Measurements from ENCODE around the gene ZNF385D. TPM values are rescaled to one million over a fixed set of nuclear protein-coding genes. Genes with fewer than 3 reads are reported as not detected.

ZNF385D gene
- total and polyA plus RNA-seq, 4 donors = 0.08 to 0.50 (median 0.09) TPM

DNA sequence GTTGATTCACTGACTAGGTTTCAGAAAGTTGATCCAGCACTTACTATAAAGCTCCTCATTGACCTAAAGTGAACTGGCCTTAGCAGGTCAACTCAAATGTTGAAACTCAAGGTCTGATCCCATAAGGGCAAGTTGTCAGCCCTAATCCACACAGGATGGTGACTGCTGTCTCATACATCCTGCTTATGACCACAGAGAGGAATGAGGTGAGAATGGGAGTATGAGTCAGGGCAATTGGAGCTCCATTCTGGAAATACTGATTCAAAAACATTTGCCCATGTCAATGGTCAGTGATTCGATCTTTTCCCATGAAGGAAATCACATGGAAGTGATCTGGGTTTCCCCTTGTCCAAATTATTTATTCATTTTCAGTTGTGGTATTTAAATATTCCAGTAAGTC, 78.7 kb downstream of the ZNF385D start:
- no peak for DNase-seq (ENCODE audit: low spot score)
- no peak overlapping the region for H3K27ac ChIP-seq (ENCODE audit: low read depth in 1 of 2, low read length in 2 of 2)
- no peaks in the 10 kb centered on the region for H3K4me1 ChIP-seq (ENCODE audit: control insufficient read depth in 4 of 4, insufficient read depth in 4 of 4, low read length in 3 of 4)
- 70% methylated on average over 1 of the region's 1 CpG for WGBS
- H3K27me3 ChIP-seq (ENCODE audit: control insufficient read depth in 4 of 4, insufficient read depth in 4 of 4, low read length in 3 of 4) = no peaks in the 10 kb centered on the region
- no peak overlapping the region for H3K9ac ChIP-seq (ENCODE audit: low read depth in 1 of 2, low read length in 2 of 2)
- H3K9me3 ChIP-seq (ENCODE audit: control insufficient read depth in 4 of 4, low read length in 3 of 4) = no peaks in the 10 kb centered on the region
- no peak overlapping the region for H3K4me3 ChIP-seq (ENCODE audit: low read depth in 1 of 3, low read length in 3 of 3)
- H3K36me3 ChIP-seq (ENCODE audit: control insufficient read depth in 4 of 4, insufficient read depth in 3 of 4, low read depth in 1 of 4, low read length in 3 of 4) = no peaks in the 10 kb centered on the region
- TF ChIP-seq FOXA1 (IDR thresholded peaks at IDR 0.05) (no peak), GABPA (IDR thresholded peaks at IDR 0.05 in 1 of 2, conservative IDR thresholded peaks at IDR 0.05 in 1 of 2) (no peak), TAF1 (conservative IDR thresholded peaks at IDR 0.05) (no peak), YY1 (IDR thresholded peaks at IDR 0.05) (no peak), EGR1 (IDR thresholded peaks at IDR 0.05; ENCODE audit: low read depth in 2 of 2) (no peak), FOXA2 (IDR thresholded peaks at IDR 0.05) (no peak), HNF4A (conservative IDR thresholded peaks at IDR 0.05) (no peak), HNF4G (IDR thresholded peaks at IDR 0.05) (no peak)
- TF ChIP-seq, protein P1, sequence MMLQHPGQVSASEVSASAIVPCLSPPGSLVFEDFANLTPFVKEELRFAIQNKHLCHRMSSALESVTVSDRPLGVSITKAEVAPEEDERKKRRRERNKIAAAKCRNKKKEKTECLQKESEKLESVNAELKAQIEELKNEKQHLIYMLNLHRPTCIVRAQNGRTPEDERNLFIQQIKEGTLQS (IDR thresholded peaks at IDR 0.05) = no peak
- TF ChIP-seq, protein P2, sequence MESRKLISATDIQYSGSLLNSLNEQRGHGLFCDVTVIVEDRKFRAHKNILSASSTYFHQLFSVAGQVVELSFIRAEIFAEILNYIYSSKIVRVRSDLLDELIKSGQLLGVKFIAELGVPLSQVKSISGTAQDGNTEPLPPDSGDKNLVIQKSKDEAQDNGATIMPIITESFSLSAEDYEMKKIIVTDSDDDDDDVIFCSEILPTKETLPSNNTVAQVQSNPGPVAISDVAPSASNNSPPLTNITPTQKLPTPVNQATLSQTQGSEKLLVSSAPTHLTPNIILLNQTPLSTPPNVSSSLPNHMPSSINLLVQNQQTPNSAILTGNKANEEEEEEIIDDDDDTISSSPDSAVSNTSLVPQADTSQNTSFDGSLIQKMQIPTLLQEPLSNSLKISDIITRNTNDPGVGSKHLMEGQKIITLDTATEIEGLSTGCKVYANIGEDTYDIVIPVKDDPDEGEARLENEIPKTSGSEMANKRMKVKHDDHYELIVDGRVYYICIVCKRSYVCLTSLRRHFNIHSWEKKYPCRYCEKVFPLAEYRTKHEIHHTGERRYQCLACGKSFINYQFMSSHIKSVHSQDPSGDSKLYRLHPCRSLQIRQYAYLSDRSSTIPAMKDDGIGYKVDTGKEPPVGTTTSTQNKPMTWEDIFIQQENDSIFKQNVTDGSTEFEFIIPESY (IDR thresholded peaks at IDR 0.05) = no peak
- TF ChIP-seq, protein P3, sequence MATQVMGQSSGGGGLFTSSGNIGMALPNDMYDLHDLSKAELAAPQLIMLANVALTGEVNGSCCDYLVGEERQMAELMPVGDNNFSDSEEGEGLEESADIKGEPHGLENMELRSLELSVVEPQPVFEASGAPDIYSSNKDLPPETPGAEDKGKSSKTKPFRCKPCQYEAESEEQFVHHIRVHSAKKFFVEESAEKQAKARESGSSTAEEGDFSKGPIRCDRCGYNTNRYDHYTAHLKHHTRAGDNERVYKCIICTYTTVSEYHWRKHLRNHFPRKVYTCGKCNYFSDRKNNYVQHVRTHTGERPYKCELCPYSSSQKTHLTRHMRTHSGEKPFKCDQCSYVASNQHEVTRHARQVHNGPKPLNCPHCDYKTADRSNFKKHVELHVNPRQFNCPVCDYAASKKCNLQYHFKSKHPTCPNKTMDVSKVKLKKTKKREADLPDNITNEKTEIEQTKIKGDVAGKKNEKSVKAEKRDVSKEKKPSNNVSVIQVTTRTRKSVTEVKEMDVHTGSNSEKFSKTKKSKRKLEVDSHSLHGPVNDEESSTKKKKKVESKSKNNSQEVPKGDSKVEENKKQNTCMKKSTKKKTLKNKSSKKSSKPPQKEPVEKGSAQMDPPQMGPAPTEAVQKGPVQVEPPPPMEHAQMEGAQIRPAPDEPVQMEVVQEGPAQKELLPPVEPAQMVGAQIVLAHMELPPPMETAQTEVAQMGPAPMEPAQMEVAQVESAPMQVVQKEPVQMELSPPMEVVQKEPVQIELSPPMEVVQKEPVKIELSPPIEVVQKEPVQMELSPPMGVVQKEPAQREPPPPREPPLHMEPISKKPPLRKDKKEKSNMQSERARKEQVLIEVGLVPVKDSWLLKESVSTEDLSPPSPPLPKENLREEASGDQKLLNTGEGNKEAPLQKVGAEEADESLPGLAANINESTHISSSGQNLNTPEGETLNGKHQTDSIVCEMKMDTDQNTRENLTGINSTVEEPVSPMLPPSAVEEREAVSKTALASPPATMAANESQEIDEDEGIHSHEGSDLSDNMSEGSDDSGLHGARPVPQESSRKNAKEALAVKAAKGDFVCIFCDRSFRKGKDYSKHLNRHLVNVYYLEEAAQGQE (IDR thresholded peaks at IDR 0.05) = no peak
- TF ChIP-seq, protein P4, sequence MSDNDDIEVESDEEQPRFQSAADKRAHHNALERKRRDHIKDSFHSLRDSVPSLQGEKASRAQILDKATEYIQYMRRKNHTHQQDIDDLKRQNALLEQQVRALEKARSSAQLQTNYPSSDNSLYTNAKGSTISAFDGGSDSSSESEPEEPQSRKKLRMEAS (IDR thresholded peaks at IDR 0.05) = no peak

DNA sequence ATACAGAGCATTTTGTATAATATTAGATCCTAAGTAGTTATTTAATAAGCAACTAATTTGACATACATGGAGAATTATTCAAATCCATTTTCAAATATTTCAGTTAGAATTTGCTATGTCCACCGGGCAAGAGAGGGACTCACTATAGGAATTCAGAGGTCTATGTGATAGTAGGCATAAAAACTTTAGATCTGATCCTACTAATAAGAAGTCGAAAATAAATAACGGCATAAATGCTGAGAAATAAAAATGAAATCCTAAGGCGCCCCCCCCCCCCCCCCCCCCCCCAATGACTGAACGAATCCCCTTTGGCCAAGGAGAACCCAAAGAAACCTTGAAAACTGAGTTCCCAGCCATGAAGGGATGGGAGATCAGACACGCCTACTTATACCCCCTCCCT, 80.6 kb downstream of the ZNF385D start:
- Histone ChIP-seq H3K27ac (ENCODE audit: low read depth in 1 of 2, low read length in 2 of 2) (no peak overlapping the region), H3K9ac (ENCODE audit: low read depth in 1 of 2, low read length in 2 of 2) (no peak overlapping the region), H3K36me3 (ENCODE audit: control insufficient read depth in 4 of 4, insufficient read depth in 3 of 4, low read depth in 1 of 4, low read length in 3 of 4) (no peaks in the 10 kb centered on the region), H3K9me3 (ENCODE audit: control insufficient read depth in 4 of 4, low read length in 3 of 4) (no peaks in the 10 kb centered on the region), H3K4me1 (ENCODE audit: control insufficient read depth in 4 of 4, insufficient read depth in 4 of 4, low read length in 3 of 4) (no peaks in the 10 kb centered on the region), H3K27me3 (ENCODE audit: control insufficient read depth in 4 of 4, insufficient read depth in 4 of 4, low read length in 3 of 4) (no peaks in the 10 kb centered on the region), H3K4me3 (ENCODE audit: low read depth in 1 of 3, low read length in 3 of 3) (no peak overlapping the region)
- TF ChIP-seq RXRA (IDR thresholded peaks at IDR 0.05) (no peak), GABPA (IDR thresholded peaks at IDR 0.05 in 1 of 2, conservative IDR thresholded peaks at IDR 0.05 in 1 of 2) (no peak), HNF4A (conservative IDR thresholded peaks at IDR 0.05) (no peak), HNF4G (IDR thresholded peaks at IDR 0.05) (no peak), NR2F2 (IDR thresholded peaks at IDR 0.05) (no peak), EGR1 (IDR thresholded peaks at IDR 0.05; ENCODE audit: low read depth in 2 of 2) (no peak), JUND (IDR thresholded peaks at IDR 0.05) (no peak), YY1 (IDR thresholded peaks at IDR 0.05) (no peak), RAD21 (IDR thresholded peaks at IDR 0.05) (no peak), TAF1 (conservative IDR thresholded peaks at IDR 0.05) (no peak), FOXA2 (IDR thresholded peaks at IDR 0.05) (no peak), SP1 (IDR thresholded peaks at IDR 0.05) (no peak)
- TF ChIP-seq, protein P5, sequence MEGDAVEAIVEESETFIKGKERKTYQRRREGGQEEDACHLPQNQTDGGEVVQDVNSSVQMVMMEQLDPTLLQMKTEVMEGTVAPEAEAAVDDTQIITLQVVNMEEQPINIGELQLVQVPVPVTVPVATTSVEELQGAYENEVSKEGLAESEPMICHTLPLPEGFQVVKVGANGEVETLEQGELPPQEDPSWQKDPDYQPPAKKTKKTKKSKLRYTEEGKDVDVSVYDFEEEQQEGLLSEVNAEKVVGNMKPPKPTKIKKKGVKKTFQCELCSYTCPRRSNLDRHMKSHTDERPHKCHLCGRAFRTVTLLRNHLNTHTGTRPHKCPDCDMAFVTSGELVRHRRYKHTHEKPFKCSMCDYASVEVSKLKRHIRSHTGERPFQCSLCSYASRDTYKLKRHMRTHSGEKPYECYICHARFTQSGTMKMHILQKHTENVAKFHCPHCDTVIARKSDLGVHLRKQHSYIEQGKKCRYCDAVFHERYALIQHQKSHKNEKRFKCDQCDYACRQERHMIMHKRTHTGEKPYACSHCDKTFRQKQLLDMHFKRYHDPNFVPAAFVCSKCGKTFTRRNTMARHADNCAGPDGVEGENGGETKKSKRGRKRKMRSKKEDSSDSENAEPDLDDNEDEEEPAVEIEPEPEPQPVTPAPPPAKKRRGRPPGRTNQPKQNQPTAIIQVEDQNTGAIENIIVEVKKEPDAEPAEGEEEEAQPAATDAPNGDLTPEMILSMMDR (IDR thresholded peaks at IDR 0.05; ENCODE audit: low read depth, low read length, missing input control) = no peak
- TF ChIP-seq, protein P1 (IDR thresholded peaks at IDR 0.05) = no peak
- 75% methylated on average over 6 of the region's 6 CpGs for WGBS
- no peak for DNase-seq (ENCODE audit: low spot score)

All from liver (tissue), 9 donors.